Cerebellar nuclear complex (tissue), 1 donor: ENCODE data around the gene TTI1.

Source experiments
- DNase-seq, 2 experiments: peaks; one replicate each; lab custom pipeline; 2025; lab: John Stamatoyannopoulos, UW

Gene TTI1

GRCh38 chr20:38054647-38055046 lies 21.4 kb upstream of the TTI1 start:
- no peak for DNase-seq

DNA sequence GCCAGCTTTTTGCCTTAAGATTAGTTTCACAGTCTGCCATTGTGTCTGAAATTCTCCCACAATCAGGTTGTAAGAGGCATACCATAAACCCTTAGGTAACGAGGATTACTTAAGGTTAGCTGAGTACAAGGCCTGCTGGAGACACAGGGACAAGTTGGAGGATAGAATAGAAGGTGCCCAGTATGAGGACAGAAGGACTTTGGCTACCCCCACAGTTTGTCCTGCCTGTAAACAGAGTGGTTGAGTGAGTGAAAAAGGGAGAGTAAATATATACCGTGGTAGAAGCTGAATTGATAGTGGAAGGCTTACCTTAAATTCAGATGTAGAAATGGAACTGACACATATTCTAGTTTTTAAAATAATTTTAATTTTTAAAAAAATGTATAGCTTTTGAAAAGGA lies 19.6 kb upstream of the TTI1 start:
- DNase-seq, result no peak

GRCh38 chr20:38050686-38051085 lies 17.4 kb upstream of the TTI1 start:
- no peak for DNase-seq

- no peak for DNase-seq
Observed at GRCh38 chr20:38049800-38050199, 16.5 kb upstream of the TTI1 start.

DNA sequence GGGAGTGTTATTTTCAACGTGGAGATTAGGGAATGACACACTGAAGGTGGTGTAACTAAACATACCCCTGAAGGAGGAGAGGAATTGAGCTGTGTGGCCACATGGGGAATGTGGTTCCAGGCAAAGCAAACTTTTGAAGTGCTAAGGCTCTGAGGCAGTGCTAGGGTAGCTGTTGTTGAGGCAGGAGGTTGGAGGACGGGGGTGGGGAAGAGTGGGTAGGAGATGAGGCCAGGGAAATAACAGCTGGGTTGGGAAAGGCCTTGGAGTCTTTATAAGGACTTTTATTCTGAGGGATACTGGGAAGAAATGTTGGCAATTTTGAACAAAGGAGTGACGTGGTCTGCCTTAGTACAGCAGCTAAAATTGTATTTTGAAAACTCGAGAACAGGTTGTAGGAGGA lies 13.3 kb upstream of the TTI1 start:
- no peak for DNase-seq

GRCh38 chr20:38044685-38045084 lies 11.4 kb upstream of the TTI1 start:
- DNase-seq, result no peak

DNA sequence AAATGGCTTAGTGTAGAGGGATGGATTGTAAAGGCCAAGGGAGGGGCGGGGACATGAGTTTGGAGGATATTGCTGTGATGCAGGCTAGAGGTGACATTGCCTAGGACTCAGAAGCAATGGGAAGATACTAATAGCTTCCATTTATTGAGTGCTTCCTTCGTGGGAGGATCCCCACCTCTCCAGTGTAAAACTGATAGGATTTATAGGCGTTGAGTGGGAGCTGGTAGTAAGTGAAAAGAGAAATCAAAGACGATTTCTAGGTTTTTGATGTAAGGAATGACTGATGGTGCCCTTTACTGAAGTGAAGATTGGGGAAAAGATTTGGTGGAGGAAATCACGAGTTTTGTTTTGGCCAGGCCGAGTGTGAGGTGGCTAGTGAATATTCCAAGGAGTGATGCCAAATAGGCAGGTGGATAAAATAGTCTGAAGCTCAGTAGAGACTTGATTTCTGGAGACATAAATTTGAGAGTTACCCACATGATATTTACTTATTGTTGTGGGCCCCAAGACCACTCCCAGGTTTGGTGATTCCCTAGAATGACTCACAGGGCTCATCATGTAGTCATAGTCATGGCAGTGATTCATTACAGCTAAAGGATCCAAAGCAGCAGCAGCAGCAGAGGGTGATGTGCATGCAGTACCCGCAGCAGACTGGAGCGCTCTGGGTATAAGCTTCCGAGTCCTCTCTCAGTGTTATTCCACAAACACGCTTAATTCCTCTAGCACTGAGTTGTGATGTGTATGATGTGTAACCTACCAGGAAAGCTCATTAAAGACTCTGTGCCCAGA lies 10.4 kb upstream of the TTI1 start:
- DNase-seq, result no peak

- DNase-seq, result no peak
Observed at GRCh38 chr20:38040276-38040675, 7.0 kb upstream of the TTI1 start.

DNA sequence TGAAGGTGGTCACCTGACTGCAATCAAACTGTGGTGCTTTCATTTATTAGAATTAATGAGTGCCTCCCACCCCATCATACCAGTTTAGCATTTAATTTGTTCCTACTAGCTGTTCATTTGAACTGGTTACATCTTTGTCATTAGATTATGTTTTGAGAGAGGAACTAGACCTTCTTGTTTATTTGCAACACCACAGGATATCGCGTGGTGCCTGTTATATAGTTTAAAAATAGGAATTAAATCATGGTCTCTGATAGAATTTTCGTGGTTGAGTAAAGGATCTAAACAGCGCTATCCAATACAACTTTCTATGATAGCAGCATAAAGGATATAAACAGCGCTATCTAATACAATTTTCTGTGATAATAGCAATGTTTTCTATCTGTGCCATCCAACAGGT lies 3.1 kb upstream of the TTI1 start:
- DNase-seq, result no peak

- DNase-seq, result no peak
Observed at GRCh38 chr20:38034961-38035360, 1.7 kb upstream of the TTI1 start.

DNA sequence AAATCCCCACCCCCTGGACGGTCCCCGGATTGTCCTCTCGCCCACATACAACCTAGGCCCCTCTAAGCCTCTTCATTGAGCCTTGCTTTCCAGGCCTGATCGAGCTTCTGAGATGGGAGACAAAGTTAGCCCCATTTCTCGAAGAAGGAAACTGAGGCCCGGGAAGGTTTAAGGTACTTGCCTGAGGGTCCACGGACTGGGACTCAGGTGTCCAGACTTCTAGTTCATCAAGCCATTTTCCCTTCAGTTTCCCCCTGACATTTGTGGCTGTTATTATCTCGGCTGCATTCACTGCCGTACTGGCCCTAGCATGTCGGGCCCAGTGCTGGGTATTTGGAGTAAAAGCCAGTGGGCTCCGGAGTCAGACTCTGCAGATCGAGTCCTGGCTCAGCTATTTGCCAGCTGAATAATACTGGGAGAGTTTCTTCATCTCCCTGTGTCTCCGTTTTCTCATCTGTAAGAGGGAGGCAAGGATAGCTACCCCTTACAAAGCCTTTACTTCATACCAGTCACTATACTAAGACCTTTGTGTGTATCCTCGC lies 923 bp upstream of the TTI1 start:
- no peak for DNase-seq

DNA sequence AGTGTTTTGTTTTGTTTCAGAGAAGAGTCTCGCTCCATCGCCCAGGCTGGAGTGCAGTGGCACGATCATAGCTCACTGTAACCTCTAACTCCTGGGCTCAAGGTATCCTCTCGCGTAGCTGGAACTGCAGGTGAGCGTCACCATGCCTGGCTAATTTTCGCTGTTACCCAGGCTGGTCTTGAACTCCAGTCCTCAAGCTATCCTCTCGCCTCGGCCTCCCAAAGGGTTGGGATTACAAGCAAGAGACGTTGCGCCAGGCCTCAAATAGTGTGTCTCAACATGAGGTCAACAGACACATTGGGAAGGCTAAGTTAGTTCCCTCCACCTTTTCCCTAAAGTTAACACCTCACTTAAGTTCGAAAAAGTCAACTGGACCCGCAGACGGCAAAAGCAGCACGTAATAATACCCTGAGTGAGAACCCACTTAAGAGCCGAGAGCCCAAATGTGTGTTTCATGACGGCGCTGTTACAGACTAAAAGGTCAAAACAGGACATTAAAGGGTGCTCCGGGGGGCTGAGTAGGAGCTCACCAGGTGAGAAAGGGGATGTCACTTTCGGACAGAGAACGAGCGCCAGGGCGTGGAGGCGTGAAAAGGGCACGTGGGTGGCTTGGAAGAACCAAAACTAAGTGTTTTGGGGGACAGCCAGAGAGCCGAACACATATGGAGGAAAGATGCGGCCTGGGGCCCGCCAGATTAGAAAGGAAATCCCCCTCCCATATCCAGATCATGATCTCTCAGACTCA lies 499 bp downstream of the TTI1 start:
- DNase-seq, result no peak

GRCh38 chr20:38031957-38032356 lies 1.3 kb downstream of the TTI1 start:
- no peak for DNase-seq

- no peak for DNase-seq
Observed at GRCh38 chr20:38029453-38029852, 3.8 kb downstream of the TTI1 start.

- no peak for DNase-seq
Observed at GRCh38 chr20:38024496-38024895, 8.8 kb downstream of the TTI1 start.

DNA sequence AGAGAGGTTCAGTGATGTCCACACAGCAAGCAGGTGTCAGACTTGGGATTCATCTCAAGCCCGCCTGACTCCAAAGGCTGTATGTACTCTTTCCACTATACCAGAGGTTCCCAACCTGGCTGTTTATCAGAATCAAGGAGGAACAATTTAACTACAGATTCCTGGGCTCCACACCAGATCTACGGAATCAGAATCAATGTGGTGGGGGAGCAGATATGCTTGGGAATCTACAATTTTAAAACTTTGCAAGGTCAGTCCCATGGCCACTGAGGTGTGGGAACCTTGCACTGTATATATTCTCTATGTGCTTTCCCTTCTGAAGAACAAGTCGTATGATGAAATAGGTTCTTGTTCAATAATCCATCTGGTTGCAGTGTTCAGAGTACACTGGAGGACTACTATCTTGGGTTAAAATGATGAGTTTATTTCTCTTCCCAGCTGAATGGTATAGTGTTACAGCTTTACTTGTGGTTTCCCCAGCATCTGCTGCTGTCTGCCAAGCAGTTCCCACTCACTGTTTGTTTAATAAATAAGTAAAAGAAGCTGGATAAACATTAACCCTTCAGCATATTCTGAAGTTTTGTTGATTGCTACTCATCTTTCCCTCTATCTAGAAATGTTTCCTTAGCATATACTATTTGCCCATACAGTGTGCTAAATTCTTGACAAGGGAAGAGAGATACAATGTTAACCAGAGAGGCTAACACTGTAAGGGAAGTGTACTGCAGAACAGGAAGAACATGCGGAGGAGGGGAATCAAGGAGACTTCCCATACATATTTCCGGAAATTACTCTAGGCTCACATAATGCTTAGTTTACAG lies 9.9 kb downstream of the TTI1 start:
- DNase-seq, result no peak

GRCh38 chr20:38021087-38021772 lies 12.0 kb downstream of the TTI1 start:
- DNase-seq, result no peak

DNA sequence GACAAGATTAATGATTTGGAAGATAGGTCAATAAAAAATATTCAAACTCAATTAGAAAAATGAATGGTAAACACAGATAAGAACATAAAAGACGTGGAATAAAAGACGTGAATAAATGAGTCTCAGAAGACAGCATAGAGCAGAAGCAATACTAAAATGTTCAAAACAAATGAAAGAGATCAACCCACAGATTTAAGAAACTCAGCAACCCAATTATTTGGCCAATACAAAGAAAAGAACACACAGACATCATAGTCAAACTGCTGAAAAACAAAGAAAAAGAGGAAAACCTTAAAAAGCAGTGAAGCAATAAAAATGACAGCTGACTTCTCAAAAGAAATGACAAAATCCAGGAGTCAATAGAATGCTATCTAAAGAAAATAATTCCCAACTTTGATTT lies 14.9 kb downstream of the TTI1 start:
- DNase-seq, result no peak

DNA sequence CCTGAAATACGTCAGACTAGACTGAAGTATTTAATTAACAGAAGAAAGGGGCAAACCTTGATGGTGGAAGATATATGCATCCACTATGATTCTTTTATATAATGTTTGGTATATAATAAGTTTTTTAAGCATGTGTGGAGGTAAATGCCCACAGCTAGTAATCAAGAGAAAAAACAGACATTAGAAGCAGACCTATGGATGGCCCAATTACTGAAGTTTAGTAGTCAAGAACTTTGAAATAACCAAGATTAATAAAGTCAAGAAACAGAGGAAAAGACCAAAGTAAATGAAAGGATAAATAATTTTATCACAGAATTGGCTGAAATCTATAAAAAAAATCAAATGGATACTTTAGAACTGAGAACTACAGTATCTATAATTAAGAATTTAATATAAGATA lies 15.3 kb downstream of the TTI1 start:
- no peak for DNase-seq

- DNase-seq, result no peak
Observed at GRCh38 chr20:38013887-38014286, 19.4 kb downstream of the TTI1 start.

DNA sequence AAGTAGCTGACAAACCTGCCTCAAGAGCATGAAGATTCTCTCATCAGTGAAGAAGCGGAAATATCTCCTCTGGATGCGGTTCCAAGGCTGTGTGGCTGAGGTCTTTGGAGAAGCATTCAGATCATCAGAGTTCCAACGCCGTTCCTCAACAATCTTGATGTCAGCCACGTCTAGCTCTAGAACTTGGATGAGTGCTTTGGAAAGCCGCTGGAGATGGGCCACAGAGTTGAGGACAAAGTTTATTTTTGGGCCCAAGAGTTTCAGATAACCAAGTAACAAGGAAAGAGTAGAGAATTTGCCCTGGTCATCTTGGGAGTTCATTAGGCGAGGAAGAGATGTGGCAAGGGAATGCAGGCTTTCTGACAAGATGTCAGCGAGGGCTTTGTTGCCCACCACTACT lies 20.9 kb downstream of the TTI1 start:
- no peak for DNase-seq

DNA sequence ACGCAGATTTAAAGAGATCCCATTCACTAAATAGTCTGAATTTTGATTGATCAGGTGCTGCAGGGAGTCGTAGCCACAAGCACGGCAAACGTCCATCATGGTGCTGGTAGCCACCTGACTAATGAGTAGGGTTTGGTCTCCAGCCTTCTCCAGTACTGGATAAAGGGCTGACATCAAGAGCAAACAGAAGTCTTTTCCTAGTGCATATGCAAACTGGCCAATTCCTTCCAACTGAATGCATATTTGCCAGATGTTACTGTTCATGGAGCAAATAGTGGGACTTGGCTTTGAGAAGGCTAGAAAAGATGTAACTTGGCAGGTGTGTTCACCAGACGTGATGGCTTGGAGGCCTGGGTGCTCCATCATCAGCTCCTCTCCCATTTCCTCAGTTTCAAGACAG lies 21.6 kb downstream of the TTI1 start:
- DNase-seq, result no peak
